ENCODE results near the gene UBE2H.
"Not testable (repeated sequence)": the region's sequence is repeated elsewhere in the genome, so short reads cannot be mapped to it uniquely, and the experiment has no call there.

Gene UBE2H

DNA sequence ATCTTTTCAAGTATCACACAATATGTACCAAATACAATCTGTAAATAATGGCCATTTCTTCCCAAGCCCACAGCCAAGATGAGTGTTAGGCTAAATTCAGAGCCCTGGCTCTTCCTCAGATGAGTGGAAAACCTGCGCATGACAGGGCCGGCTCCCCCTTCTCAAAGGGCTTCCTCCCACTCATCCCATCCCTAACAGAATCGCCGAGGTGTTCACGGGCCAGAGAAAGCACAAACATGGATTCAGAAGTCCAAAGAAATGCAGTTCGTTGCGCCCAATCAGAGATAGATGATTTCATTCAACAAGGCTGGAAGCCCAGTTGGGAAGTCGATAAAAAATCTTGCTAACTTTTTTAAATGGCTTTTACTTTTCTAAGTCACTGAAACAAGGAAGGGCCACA is 121.8 kb downstream of the UBE2H start:
- Histone ChIP-seq H3K36me3 (no peaks in the 10 kb centered on the region), H3K27me3 (no peaks in the 10 kb centered on the region), H3K9me3 (no peaks in the 10 kb centered on the region), H3K4me3 (ENCODE audit: low read depth, low read length) (no peak overlapping the region), H3K4me1 (no peaks in the 10 kb centered on the region)
- TF ChIP-seq, protein P1, sequence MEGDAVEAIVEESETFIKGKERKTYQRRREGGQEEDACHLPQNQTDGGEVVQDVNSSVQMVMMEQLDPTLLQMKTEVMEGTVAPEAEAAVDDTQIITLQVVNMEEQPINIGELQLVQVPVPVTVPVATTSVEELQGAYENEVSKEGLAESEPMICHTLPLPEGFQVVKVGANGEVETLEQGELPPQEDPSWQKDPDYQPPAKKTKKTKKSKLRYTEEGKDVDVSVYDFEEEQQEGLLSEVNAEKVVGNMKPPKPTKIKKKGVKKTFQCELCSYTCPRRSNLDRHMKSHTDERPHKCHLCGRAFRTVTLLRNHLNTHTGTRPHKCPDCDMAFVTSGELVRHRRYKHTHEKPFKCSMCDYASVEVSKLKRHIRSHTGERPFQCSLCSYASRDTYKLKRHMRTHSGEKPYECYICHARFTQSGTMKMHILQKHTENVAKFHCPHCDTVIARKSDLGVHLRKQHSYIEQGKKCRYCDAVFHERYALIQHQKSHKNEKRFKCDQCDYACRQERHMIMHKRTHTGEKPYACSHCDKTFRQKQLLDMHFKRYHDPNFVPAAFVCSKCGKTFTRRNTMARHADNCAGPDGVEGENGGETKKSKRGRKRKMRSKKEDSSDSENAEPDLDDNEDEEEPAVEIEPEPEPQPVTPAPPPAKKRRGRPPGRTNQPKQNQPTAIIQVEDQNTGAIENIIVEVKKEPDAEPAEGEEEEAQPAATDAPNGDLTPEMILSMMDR (IDR thresholded peaks at IDR 0.05; ENCODE audit: low read depth, low read length): no peak
- no peak for DNase-seq

DNA sequence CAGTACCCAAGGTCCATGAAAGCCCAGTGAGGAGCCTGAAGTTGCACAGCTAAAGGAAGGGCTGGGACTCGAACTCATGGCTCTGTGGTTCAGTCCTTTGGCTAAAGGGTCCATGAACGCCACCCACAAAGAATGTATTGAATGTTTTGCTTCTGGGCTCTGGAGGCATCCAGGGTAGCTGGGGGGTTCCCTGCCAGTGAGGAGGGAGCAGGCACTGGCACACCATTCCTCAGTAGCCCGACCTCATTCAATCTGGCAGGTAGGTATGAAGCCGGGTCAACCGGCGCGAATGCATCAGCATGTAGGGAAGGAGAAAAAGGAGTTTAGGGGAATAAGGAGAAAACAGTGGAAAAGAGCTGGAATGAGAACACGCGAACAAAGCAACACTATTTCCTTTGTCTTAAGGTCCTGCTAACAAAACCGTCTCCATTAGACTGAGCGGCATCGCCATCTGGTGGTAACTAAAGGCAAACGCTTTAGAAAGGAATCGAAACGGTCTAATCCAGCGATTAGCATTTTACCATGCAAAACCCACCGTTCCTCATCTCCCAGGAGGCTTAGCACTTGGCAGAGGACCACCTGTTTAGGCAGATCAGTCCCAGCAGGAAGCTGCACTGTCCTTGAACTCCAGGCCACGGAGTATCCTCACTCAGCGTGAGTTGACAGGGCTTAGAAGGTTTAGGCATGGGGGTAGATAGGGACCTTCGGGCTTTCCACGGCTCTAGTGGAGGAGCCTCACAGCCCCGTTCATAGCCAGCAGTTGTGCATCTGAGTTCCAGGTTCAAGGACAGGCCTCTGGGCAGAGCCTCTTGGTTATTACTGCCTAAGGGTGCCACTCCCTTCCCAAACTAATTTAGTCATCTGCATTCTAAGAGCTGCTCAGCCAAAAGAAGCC is 122.8 kb downstream of the UBE2H start:
- H3K27me3 ChIP-seq: no peaks in the 10 kb centered on the region
- DNase-seq: peak; percentile 74
- no peaks in the 10 kb centered on the region for H3K4me1 ChIP-seq
- TF ChIP-seq, protein P1 (IDR thresholded peaks at IDR 0.05; ENCODE audit: low read depth, low read length): peak; percentile 89
- H3K4me3 ChIP-seq (ENCODE audit: low read depth, low read length): peak overlapping the region; percentile 19
- H3K36me3 ChIP-seq: no peaks in the 10 kb centered on the region
- no peaks in the 10 kb centered on the region for H3K9me3 ChIP-seq

DNA sequence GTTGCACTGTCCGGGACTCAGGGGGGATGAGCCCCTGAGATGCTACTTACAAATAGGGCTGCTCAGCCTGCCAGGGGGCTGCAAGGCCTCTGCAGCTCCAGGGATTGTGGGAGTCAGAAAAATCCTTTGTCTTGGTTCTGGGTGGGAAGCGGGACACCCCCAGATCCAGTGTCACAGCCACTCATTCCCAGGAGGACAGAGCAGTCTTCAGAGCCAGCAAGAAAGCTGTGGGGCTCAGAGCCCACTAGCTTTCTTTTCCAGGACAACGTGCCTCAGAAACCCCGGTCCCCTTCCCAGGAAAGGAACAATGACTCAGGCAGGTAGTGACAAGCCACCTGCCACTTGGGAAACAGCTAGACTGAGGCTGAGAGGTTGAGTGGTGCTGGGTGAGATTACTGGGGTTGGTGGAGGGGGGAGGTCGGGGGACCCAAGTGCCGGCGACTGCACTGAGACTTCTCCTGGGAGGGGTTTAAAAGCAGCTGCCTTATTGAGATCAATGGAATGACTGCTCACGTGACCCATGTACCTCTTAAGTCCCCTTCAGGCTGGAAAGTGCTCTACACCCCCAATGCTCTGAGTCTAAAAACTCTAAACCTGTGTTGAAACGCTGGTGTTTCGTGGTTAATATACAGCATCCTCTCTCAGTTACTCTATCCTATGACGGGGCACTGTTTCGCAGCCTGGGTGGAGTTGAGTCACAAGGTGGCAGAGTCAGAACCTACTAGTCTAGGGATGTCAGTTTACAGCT is 123.6 kb downstream of the UBE2H start:
- TF ChIP-seq, protein P1 (IDR thresholded peaks at IDR 0.05; ENCODE audit: low read depth, low read length): no peak
- DNase-seq: no peak

DNA sequence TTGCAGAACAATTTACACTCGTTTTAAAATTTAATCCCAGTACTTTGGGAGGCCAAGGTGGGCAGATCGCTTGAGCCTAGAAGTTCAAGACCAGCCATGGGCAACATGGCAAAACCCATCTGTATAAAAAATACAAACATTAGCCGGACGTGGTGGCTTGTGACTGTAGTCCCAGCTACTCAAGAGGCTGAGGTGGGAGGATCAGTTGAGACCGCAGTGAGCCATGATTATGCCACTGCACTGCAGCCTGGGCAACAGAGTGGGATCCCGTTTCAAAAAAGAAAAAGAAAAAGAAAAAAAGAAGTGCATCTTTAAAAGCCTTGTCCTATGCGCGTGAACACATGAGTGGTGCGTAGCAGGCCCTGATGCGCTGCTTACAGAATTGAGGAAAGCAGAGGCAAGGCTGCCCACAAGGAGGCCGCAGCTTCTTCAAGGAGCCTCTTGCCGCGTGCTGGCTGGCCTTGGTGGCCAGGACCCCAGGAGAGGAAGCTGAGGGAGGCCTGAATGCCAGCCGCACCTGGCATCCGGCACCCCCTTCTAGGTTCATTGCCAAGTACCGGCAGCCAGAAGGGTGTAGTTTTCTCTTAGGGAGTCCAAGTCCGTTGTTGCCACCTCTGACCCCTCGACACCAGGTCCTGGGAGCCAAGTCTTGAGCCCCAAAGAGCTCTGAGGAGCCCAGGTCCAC is 124.5 kb downstream of the UBE2H start:
- DNase-seq: no peak
- TF ChIP-seq, protein P1 (IDR thresholded peaks at IDR 0.05; ENCODE audit: low read depth, low read length): no peak
- H3K27me3 ChIP-seq: no peaks in the 10 kb centered on the region

More for the DNA sequence above, 123.6 kb downstream of the UBE2H start:
- no peaks in the 10 kb centered on the region for H3K4me1 ChIP-seq
- H3K9me3 ChIP-seq: no peaks in the 10 kb centered on the region
- no peaks in the 10 kb centered on the region for H3K36me3 ChIP-seq
- H3K27me3 ChIP-seq: no peaks in the 10 kb centered on the region
- no peak overlapping the region for H3K4me3 ChIP-seq (ENCODE audit: low read depth, low read length)

DNA sequence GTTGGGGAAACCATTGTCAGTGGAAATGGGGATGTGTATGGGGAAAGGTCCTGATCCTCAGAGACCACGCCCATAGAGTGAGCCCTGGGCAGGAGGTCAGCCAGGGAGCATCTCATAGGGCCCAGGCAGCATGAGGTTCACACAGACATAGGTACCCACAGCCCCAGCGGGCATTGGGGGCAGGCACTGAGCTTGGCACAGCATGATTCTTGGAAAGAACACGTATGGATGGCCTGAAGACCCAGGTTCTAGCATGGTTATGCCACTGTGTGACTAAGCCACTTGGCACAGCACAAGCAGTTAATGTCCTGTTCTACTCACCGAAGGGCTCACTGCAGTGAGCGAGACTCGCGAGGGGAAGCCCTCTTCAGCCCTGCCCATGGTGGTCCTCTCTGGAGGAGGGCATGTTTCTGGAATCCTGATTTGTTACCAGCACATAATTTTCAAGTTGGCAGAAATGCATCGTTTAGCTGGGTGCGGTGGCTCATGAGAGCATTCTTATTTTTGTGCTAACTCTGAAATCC is 125.2 kb downstream of the UBE2H start:
- DNase-seq: no peak
- H3K4me3 ChIP-seq (ENCODE audit: low read depth, low read length): no peak overlapping the region
- H3K27me3 ChIP-seq: no peaks in the 10 kb centered on the region
- H3K9me3 ChIP-seq: no peaks in the 10 kb centered on the region
- H3K36me3 ChIP-seq: no peaks in the 10 kb centered on the region
- H3K4me1 ChIP-seq: no peaks in the 10 kb centered on the region
- TF ChIP-seq, protein P1 (IDR thresholded peaks at IDR 0.05; ENCODE audit: low read depth, low read length): no peak

More for the DNA sequence above, 124.5 kb downstream of the UBE2H start:
- Histone ChIP-seq H3K9me3 (no peaks in the 10 kb centered on the region), H3K4me1 (no peaks in the 10 kb centered on the region), H3K36me3 (no peaks in the 10 kb centered on the region), H3K4me3 (ENCODE audit: low read depth, low read length) (no peak overlapping the region)

DNA sequence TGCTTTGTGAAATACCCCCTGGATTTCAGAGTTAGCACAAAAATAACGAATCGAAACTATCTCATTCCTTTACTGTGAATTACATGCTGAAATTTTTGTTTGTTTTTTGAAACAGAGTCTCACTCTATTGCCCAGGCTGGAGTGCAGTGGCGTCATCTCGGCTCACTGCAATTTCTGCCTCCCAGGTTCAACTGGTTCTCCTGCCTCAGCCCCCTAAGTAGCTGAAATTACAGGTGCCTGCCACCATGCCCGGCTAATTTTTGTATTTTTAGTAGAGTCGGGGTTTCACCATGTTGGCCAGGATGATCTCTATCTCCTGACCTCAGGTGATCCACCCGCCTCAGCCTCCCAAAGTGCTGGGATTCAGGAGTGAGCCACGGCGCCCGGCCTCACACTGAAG is 125.9 kb downstream of the UBE2H start:
- not testable (repeated sequence) for H3K4me3 ChIP-seq (ENCODE audit: low read depth, low read length); H3K36me3 ChIP-seq; DNase-seq; H3K4me1 ChIP-seq; H3K27me3 ChIP-seq; H3K9me3 ChIP-seq

All from BE2C (cell line).